Measurements from ENCODE around the gene S1PR2. TPM values are rescaled to one million over a fixed set of nuclear protein-coding genes. Genes with fewer than 3 reads are reported as not detected.
"Not testable (repeated sequence)": the region's sequence is repeated elsewhere in the genome, so short reads cannot be mapped to it uniquely, and the experiment has no call there.

The S1PR2 gene
- polyA plus RNA-seq, 1 experiment: 12.5 TPM

GRCh38 chr19:10245189-10245939, 14.2 kb upstream of the S1PR2 start:
- DNase-seq (ENCODE audit: low read depth): no peak
- Histone ChIP-seq H3K27me3 (ENCODE audit: control insufficient read depth, insufficient read depth, low read length) (no peaks in the 10 kb centered on the region), H3K36me3 (ENCODE audit: control insufficient read depth, insufficient read depth, low read length) (no peaks in the 10 kb centered on the region), H3K4me3 (ENCODE audit: low read depth, low read length) (no peak overlapping the region)
- ChIA-PET CTCF (interaction anchor here (1.0 to 2.3 kb wide), 3 partner anchors 13 to 148 kb away, joined by 3 to 5 read pairs (median 4); no protein-coding TSS in a partner anchor), POLR2A (no interaction called here)
- TF ChIP-seq, protein P1, sequence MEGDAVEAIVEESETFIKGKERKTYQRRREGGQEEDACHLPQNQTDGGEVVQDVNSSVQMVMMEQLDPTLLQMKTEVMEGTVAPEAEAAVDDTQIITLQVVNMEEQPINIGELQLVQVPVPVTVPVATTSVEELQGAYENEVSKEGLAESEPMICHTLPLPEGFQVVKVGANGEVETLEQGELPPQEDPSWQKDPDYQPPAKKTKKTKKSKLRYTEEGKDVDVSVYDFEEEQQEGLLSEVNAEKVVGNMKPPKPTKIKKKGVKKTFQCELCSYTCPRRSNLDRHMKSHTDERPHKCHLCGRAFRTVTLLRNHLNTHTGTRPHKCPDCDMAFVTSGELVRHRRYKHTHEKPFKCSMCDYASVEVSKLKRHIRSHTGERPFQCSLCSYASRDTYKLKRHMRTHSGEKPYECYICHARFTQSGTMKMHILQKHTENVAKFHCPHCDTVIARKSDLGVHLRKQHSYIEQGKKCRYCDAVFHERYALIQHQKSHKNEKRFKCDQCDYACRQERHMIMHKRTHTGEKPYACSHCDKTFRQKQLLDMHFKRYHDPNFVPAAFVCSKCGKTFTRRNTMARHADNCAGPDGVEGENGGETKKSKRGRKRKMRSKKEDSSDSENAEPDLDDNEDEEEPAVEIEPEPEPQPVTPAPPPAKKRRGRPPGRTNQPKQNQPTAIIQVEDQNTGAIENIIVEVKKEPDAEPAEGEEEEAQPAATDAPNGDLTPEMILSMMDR (IDR thresholded peaks at IDR 0.05; ENCODE audit: insufficient read depth, low read depth, low read length): no peak

GRCh38 chr19:10243606-10244005, 12.5 kb upstream of the S1PR2 start:
- DNase-seq (ENCODE audit: low read depth): no peak
- CTCF ChIA-PET: no interaction called here
- POLR2A ChIA-PET: no interaction called here
- Histone ChIP-seq H3K36me3 (ENCODE audit: control insufficient read depth, insufficient read depth, low read length) (no peaks in the 10 kb centered on the region), H3K27me3 (ENCODE audit: control insufficient read depth, insufficient read depth, low read length) (no peaks in the 10 kb centered on the region), H3K4me3 (ENCODE audit: low read depth, low read length) (no peak overlapping the region)
- TF ChIP-seq, protein P1 (IDR thresholded peaks at IDR 0.05; ENCODE audit: insufficient read depth, low read depth, low read length): no peak

DNA sequence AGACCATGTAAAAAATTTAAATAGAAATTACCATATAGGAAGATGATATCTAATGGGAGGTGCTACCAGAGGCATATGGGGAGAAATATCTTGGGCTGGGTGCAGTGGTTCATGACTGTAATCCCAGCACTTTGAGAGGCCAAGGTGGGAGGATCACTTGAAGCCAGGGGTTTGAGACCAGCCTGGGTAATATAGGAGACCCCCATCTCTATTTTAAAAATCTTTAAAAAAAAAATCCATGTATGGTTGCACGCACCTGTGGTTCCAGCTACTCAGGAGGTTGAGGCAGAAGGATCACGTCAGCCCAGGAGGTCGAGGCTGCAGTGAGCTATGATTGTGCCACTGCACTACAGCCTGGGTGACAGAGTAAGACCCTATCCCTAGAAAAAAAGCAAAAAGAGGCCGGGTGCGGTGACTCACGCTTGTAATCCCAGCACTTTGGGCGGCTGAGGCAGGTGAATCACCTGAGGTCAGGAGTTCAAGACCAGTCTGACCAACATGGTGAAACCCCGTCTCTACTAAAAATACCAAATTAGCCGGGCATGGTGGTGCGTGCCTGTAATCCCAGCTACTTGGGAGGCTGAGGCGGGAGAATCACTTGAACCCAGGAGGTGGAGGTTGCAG, 10.8 kb upstream of the S1PR2 start:
- DNase-seq (ENCODE audit: low read depth); H3K36me3 ChIP-seq (ENCODE audit: control insufficient read depth, insufficient read depth, low read length); H3K4me3 ChIP-seq (ENCODE audit: low read depth, low read length); CTCF ChIA-PET; H3K27me3 ChIP-seq (ENCODE audit: control insufficient read depth, insufficient read depth, low read length): not testable (repeated sequence)
- POLR2A ChIA-PET: interaction anchor here (0.6 kb wide), 1 partner anchor 146 kb away, joined by 3 read pairs; no protein-coding TSS in a partner anchor

DNA sequence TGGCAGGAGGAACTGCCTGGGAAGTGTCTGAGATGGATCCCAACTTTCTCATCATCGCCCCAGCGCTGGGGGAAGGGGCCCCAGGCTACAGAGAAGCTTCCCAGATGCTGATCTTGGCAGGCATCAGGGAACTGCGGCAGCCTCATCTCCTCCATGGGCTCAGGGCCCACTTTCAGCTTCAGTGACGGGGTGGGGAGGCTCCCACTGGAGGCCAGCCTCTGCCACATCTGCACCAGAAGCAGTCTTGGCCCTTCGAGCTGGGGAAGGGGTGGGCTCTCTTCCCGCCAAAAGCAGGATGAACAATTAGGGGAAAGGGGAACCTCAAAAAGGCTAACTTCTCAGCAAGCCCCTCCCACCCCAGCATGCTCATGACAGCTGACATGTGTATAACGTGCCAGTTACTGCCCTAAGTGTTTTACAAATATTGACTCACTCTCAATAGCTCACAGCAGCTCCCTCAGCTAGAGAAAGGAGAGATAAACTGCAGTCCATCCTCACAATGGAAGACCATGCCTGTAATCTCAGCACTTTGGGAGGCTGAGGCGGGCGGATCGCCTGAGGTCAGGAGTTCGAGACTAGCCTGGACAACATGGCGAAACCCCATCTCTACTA, 7.1 kb upstream of the S1PR2 start:
- TF ChIP-seq, protein P1 (IDR thresholded peaks at IDR 0.05; ENCODE audit: insufficient read depth, low read depth, low read length): no peak
- CTCF ChIA-PET: interaction anchor here (0.6 to 1.9 kb wide), 3 partner anchors 12 to 126 kb away, joined by 3 to 11 read pairs (median 4); no protein-coding TSS in a partner anchor
- Histone ChIP-seq H3K36me3 (ENCODE audit: control insufficient read depth, insufficient read depth, low read length) (no peaks in the 10 kb centered on the region), H3K27me3 (ENCODE audit: control insufficient read depth, insufficient read depth, low read length) (no peaks in the 10 kb centered on the region), H3K4me3 (ENCODE audit: low read depth, low read length) (no peak overlapping the region)
- no peak for DNase-seq (ENCODE audit: low read depth)
- POLR2A ChIA-PET: no interaction called here

DNA sequence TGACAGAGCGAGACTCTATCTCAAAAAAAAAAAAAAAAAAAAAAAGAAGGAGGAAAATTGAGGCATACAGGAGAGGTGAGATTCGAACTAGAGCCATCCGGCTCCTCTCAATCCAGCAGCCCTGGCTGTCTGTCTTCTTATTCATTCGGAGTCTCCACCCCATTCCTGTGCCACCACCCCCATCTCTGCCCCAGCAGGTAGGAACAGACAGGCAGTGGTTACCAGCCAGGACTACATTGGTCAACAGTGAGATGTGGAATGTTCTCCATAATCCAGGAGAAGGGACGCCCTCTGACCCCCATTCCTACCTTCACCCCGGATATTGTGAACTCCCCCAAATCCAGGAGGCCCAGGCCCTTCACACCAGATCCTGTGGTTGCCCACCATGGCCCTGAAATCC, 6.6 kb upstream of the S1PR2 start:
- ChIA-PET POLR2A (no interaction called here), CTCF (interaction anchor here (1.3 to 1.9 kb wide), 2 partner anchors 12 to 126 kb away, joined by 4 to 11 read pairs; no protein-coding TSS in a partner anchor)
- Histone ChIP-seq H3K36me3 (ENCODE audit: control insufficient read depth, insufficient read depth, low read length) (no peaks in the 10 kb centered on the region), H3K27me3 (ENCODE audit: control insufficient read depth, insufficient read depth, low read length) (no peaks in the 10 kb centered on the region), H3K4me3 (ENCODE audit: low read depth, low read length) (no peak overlapping the region)
- TF ChIP-seq, protein P1 (IDR thresholded peaks at IDR 0.05; ENCODE audit: insufficient read depth, low read depth, low read length): no peak
- DNase-seq (ENCODE audit: low read depth): no peak

DNA sequence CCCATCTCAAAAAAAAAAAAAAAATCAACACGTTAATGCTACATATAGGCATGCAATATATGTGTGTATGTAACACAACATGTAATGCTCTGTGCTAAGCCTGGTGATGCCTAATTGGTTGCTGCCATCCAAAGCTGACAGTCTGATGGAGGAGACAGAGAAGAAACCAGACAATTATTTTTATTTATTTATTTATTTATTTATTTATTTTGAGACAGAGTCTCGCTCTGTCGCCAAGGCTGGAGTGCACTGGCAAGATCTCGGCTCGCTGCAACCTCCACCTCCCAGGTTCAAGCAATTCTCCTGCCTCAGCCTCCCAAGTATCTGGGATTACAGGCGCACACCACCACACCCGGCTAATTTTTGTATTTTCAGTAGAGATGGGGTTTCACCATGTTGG, 4.3 kb upstream of the S1PR2 start:
- H3K36me3 ChIP-seq (ENCODE audit: control insufficient read depth, insufficient read depth, low read length); DNase-seq (ENCODE audit: low read depth); POLR2A ChIA-PET; H3K27me3 ChIP-seq (ENCODE audit: control insufficient read depth, insufficient read depth, low read length); H3K4me3 ChIP-seq (ENCODE audit: low read depth, low read length): not testable (repeated sequence)
- CTCF ChIA-PET: interaction anchor here (1.0 to 1.9 kb wide), 3 partner anchors 11 to 137 kb away, joined by 3 to 6 read pairs (median 4); no protein-coding TSS in a partner anchor

Data from BJ (cell line).